Measurements from ENCODE around the gene LRRC4B.

LRRC4B gene

DNA sequence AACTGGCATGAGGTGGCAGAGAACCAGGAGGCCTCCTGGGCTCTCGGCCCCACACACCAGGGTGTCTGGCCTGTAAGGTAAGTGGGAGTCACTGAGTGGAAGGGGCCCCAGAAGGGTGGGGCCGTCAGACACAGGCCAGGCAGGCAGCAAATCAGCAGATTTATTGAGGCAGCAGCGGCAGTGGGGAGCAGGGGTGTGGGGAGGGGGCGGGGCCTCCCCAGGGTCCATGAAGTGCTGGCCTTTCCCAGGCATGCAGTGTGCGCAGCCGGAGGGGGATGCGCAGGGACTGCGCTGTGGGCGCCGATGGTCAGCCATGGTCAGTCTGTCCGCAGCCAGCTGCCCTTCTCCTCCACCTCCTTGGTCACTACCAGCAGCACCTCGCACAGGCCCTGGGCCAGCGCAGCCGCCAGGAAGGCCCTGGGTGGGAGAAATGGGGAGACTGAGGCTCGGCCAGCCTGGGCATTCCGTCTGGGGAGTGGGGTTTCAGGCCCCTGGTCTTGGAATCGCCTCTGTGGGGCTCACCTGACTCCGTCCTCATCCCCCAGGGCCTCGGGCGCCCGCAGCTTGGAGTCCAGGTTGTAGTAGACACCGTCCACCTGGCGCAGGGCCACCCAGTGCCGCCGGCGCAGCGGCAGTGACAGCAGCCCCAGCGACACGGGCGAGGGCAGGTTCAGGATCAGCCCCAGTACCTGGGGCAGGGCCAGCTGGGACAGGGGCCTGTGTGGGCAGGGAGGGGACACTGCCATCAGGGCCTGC, 62.2 kb downstream of the LRRC4B start:
- Histone ChIP-seq H3K27ac (ENCODE audit: low read depth, low read length) (no peak overlapping the region), H3K27me3 (ENCODE audit: control insufficient read depth in 1 of 2, insufficient read depth in 2 of 2, low read length in 2 of 2) (no peaks in the 10 kb centered on the region), H3K4me1 (ENCODE audit: control insufficient read depth in 1 of 2, insufficient read depth in 2 of 2, low read length in 2 of 2) (peaks cover 7 to 8% of the 10 kb centered on the region in 2 donors), H3K36me3 (ENCODE audit: control insufficient read depth in 1 of 2, insufficient read depth in 2 of 2, low read length in 2 of 2) (no peaks in the 10 kb centered on the region), H3K4me3 (ENCODE audit: low read depth in 1 of 2, low read length in 2 of 2) (no peak overlapping the region), H3K9ac (ENCODE audit: low read depth in 1 of 2, low read length in 2 of 2) (no peak overlapping the region), H3K9me3 (ENCODE audit: control insufficient read depth in 1 of 2, low read length in 2 of 2) (no peaks in the 10 kb centered on the region)

DNA sequence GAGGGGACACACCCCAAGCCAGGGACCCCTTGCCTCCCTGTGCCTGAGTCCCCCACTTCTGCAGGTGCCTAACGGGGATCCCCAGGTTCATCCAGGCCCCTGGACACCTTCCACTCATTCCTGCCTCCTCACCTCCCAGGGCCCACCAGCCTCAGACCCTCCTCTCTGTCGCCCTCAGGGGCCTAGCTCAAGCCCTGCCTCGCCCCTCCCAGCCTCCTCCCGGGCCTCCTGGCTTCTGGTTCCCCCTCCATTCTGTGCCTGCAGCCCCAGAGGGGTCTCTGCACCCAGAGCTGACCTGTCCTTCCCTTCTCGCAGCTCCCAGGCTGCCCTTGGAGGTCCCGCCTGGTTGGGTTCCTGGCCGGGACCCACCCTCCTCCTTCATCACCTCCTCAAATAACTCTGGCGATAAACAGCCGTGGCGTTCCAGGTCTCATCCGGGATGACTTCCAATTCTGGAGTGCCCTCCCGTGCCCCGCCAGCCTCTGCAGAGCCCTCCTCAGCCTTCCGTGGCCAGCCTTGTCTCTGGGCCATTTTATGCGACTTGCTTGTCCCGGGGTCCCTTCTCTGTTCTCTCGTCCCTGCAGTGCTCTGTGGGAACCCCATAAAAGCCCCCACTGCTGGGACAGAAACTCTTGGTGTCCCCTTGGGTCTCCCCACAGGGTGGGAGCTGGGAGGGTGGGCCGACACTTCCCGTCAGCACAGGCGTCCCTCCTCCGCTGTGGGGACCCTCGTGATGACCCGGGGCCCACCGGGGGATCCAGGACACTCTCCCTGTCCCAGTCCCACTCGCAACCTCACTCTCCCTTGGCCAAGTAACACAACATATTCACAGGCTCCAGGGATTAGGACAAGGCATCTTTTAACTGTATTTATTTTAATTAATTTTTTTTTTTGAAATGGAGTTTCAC, 66.4 kb downstream of the LRRC4B start:
- Histone ChIP-seq H3K9ac (ENCODE audit: low read depth in 1 of 2, low read length in 2 of 2) (no peak overlapping the region), H3K4me3 (ENCODE audit: low read depth in 1 of 2, low read length in 2 of 2) (no peak overlapping the region), H3K27ac (ENCODE audit: low read depth, low read length) (no peak overlapping the region)

DNA sequence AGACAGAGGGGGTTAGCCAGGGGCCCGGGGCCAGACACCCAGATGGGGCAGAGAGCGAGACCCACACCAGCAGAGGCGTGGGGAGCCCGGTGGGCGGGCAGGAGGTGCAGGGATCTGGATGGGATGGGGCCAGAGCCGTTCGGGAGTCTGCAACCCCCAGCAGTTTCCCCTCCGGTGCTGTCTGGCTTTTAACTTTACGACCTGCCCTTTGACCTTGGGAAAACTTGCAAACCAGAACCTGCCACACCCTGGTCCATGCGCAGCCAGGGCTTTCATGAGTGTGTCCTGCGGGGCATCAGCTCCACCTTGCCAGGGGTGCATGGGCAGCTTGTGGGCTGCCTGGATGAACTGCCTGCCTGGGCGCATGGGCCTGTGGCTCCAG, 67.1 kb downstream of the LRRC4B start:
- no peak overlapping the region for H3K27ac ChIP-seq (ENCODE audit: low read depth, low read length)
- H3K4me1 ChIP-seq (ENCODE audit: control insufficient read depth in 1 of 2, insufficient read depth in 2 of 2, low read length in 2 of 2) = no peaks in the 10 kb centered on the region
- no peaks in the 10 kb centered on the region for H3K36me3 ChIP-seq (ENCODE audit: control insufficient read depth in 1 of 2, insufficient read depth in 2 of 2, low read length in 2 of 2)
- no peak overlapping the region for H3K4me3 ChIP-seq (ENCODE audit: low read depth in 1 of 2, low read length in 2 of 2)
- H3K9ac ChIP-seq (ENCODE audit: low read depth in 1 of 2, low read length in 2 of 2) = no peak overlapping the region
- no peaks in the 10 kb centered on the region for H3K27me3 ChIP-seq (ENCODE audit: control insufficient read depth in 1 of 2, insufficient read depth in 2 of 2, low read length in 2 of 2)
- no peaks in the 10 kb centered on the region for H3K9me3 ChIP-seq (ENCODE audit: control insufficient read depth in 1 of 2, low read length in 2 of 2)

More for the DNA sequence above, 66.4 kb downstream of the LRRC4B start:
- H3K9me3 ChIP-seq (ENCODE audit: control insufficient read depth in 1 of 2, low read length in 2 of 2) = no peaks in the 10 kb centered on the region
- H3K36me3 ChIP-seq (ENCODE audit: control insufficient read depth in 1 of 2, insufficient read depth in 2 of 2, low read length in 2 of 2) = no peaks in the 10 kb centered on the region
- no peaks in the 10 kb centered on the region for H3K27me3 ChIP-seq (ENCODE audit: control insufficient read depth in 1 of 2, insufficient read depth in 2 of 2, low read length in 2 of 2)
- no peaks in the 10 kb centered on the region for H3K4me1 ChIP-seq (ENCODE audit: control insufficient read depth in 1 of 2, insufficient read depth in 2 of 2, low read length in 2 of 2)

DNA sequence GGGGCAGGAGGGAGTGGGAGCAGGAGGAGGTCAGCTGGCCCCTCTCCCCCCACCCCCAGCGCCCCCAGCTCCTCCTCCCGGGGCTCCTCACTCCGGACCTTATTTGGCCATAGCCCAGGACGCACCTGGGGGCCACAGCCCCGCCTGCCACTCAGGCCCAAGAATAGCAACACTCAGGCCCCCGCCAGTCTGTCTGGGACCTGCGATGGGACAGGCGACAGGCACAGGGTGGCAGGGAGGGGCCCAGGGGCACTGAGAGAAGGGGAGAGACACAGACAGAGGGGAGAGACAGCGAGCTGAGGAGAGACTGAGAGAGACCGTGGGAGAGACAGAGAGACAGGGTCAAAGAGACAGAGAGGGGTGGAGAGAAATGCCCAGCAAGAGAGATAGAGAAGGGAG, 67.5 kb downstream of the LRRC4B start:
- Histone ChIP-seq H3K4me1 (ENCODE audit: control insufficient read depth in 1 of 2, insufficient read depth in 2 of 2, low read length in 2 of 2) (no peaks in the 10 kb centered on the region), H3K9ac (ENCODE audit: low read depth in 1 of 2, low read length in 2 of 2) (no peak overlapping the region), H3K27ac (ENCODE audit: low read depth, low read length) (no peak overlapping the region), H3K27me3 (ENCODE audit: control insufficient read depth in 1 of 2, insufficient read depth in 2 of 2, low read length in 2 of 2) (no peaks in the 10 kb centered on the region), H3K4me3 (ENCODE audit: low read depth in 1 of 2, low read length in 2 of 2) (no peak overlapping the region), H3K9me3 (ENCODE audit: control insufficient read depth in 1 of 2, low read length in 2 of 2) (no peaks in the 10 kb centered on the region), H3K36me3 (ENCODE audit: control insufficient read depth in 1 of 2, insufficient read depth in 2 of 2, low read length in 2 of 2) (no peaks in the 10 kb centered on the region)

DNA sequence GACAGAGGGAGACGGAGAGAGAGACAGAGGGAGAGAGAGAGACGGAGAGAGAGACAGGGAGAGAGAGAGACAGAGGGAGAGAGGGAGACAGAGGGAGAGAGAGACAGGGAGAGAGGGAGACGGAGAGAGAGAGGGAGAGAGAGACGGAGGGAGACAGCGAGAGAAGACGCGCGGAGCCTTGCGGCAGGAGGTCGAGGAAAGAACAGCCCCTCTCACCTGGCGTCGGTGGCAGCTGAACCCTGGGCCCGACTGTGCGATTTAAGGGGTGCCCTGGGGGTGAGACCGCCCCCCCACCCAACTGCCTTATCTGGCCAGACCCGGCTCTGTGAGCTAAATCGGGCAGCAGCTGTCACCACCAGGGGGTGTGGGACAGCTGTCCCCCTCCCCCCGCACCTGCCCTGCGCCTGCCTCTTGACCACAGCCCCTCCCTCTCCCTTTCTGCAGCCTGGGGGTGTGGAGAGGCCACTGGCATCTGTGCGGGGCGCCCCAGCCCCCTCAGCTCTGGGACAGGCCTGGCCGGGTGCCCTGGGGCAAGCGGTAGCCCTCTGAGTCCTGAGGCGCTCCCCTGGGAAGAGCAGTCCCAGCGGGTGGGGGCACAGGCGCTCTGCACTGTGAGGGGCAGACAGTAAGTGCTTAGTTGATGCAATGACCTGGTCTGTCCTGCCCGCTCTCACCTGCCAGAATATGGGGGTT, 68.0 kb downstream of the LRRC4B start:
- Histone ChIP-seq H3K4me1 (ENCODE audit: control insufficient read depth in 1 of 2, insufficient read depth in 2 of 2, low read length in 2 of 2) (no peaks in the 10 kb centered on the region), H3K27ac (ENCODE audit: low read depth, low read length) (no peak overlapping the region), H3K27me3 (ENCODE audit: control insufficient read depth in 1 of 2, insufficient read depth in 2 of 2, low read length in 2 of 2) (no peaks in the 10 kb centered on the region), H3K9ac (ENCODE audit: low read depth in 1 of 2, low read length in 2 of 2) (no peak overlapping the region), H3K9me3 (ENCODE audit: control insufficient read depth in 1 of 2, low read length in 2 of 2) (no peaks in the 10 kb centered on the region), H3K36me3 (ENCODE audit: control insufficient read depth in 1 of 2, insufficient read depth in 2 of 2, low read length in 2 of 2) (no peaks in the 10 kb centered on the region), H3K4me3 (ENCODE audit: low read depth in 1 of 2, low read length in 2 of 2) (no peak overlapping the region)

DNA sequence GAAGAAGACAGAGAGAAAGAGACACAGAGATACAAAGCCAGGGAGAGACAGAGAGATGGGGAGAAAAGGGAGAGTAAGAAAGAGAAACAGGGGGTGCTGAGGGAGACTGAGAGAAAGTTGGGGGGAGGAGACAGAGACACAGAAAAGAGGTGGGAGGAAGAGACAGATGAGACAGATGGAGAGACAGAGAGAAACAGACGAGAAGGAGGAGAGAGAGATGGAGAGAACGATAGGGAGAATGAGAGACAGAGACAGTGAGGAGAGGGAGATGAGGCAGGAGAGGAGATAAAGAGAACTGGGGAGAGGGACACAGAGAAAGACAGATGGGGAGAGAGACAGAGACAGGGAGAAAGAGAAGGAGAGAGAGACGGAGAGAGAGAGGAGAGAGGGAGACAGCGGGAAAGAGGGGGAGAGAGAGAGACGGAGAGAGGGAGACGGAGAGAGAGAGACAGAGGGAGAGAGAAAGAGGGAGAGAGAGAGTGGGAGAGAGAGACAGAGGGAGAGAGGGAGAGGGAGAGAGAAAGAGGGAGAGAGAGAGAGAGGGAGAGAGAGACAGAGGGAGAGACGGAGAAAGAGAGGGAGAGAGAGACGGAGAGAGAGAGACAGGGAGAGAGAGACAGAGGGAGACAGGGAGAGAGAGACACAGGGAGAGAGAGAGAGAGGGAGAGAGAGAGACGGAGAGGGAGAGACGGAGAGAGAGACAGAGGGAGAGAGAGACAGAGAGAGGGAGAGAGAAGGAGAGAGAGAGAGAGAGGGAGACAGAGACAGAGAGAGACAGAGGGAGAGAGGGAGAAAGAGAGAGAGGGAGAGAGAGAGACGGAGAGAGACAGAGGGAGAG, 69.8 kb downstream of the LRRC4B start:
- H3K4me3 ChIP-seq (ENCODE audit: low read depth in 1 of 2, low read length in 2 of 2) = no peak overlapping the region
- no peak overlapping the region for H3K27ac ChIP-seq (ENCODE audit: low read depth, low read length)
- H3K4me1 ChIP-seq (ENCODE audit: control insufficient read depth in 1 of 2, insufficient read depth in 2 of 2, low read length in 2 of 2) = no peaks in the 10 kb centered on the region
- no peaks in the 10 kb centered on the region for H3K27me3 ChIP-seq (ENCODE audit: control insufficient read depth in 1 of 2, insufficient read depth in 2 of 2, low read length in 2 of 2)
- no peaks in the 10 kb centered on the region for H3K36me3 ChIP-seq (ENCODE audit: control insufficient read depth in 1 of 2, insufficient read depth in 2 of 2, low read length in 2 of 2)
- H3K9me3 ChIP-seq (ENCODE audit: control insufficient read depth in 1 of 2, low read length in 2 of 2) = no peaks in the 10 kb centered on the region
- H3K9ac ChIP-seq (ENCODE audit: low read depth in 1 of 2, low read length in 2 of 2) = no peak overlapping the region

DNA sequence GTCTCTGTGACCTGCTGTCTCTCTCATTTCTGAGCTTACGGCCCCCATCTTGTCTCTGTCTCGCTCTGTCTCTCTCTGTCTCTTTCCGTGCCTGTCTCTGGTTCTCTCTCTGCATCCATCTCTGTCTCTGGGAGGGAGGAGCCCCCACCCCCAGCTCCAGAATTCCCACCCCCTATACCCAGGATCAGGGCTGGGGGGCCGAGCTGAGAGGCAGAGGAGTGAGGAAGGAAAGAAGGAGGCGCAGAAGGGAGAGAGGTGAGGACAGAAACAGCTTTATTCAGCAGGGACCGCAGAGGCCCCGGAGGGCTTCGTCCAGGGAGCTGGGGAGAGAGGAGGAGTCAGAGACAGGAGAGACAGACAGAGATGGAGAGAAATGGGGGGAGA, 71.2 kb downstream of the LRRC4B start:
- Histone ChIP-seq H3K4me3 (ENCODE audit: low read depth in 1 of 2, low read length in 2 of 2) (no peak overlapping the region), H3K9ac (ENCODE audit: low read depth in 1 of 2, low read length in 2 of 2) (no peak overlapping the region), H3K27ac (ENCODE audit: low read depth, low read length) (no peak overlapping the region)

DNA sequence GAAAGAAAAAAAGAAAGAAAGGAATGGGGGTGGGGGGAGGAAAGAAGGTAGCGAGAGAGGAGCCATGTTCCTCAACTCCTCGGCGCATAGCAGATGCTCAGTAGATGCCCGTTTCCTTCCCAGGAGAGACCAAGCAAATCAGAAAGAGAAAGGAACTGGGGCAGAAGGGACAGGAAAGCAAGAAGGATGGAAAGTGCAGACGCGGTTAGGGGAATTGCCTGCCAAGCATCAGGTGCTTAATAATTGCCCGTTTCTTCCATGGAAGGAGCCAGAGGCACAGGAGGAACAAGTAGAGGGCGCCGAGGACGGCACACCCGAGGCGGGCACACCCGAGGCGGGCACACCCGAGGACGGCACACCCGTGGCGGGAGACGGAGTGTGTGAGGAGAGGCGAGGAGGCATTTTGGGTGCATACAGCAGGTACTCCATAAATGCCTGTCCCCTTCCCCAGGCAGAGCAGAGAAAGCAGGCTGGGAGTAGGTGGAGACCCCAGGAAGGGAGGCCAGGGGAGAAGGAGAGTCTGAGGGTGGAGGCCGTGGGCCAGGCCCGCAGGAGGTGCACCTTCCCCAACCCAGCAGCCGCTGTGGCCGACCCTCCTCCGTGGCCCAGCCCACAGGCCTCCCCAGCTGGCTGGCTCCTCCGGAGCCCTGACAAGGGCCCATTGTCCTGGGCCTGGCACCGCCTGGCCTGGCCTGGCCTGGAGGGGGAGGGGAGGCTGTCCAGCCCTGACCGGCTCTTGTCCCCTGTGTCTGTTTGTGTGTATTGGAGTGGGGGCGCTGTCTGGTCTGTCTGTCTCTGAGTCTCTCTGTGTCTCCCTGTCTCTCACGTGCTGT, 71.8 kb downstream of the LRRC4B start:
- no peak overlapping the region for H3K4me3 ChIP-seq (ENCODE audit: low read depth in 1 of 2, low read length in 2 of 2)
- H3K4me1 ChIP-seq (ENCODE audit: control insufficient read depth in 1 of 2, insufficient read depth in 2 of 2, low read length in 2 of 2) = peaks cover 0 to 3% of the 10 kb centered on the region in 2 donors

More for the DNA sequence above, 71.2 kb downstream of the LRRC4B start:
- Histone ChIP-seq H3K36me3 (ENCODE audit: control insufficient read depth in 1 of 2, insufficient read depth in 2 of 2, low read length in 2 of 2) (no peaks in the 10 kb centered on the region), H3K4me1 (ENCODE audit: control insufficient read depth in 1 of 2, insufficient read depth in 2 of 2, low read length in 2 of 2) (peaks cover 0 to 2% of the 10 kb centered on the region in 2 donors), H3K27me3 (ENCODE audit: control insufficient read depth in 1 of 2, insufficient read depth in 2 of 2, low read length in 2 of 2) (no peaks in the 10 kb centered on the region), H3K9me3 (ENCODE audit: control insufficient read depth in 1 of 2, low read length in 2 of 2) (no peaks in the 10 kb centered on the region)

DNA sequence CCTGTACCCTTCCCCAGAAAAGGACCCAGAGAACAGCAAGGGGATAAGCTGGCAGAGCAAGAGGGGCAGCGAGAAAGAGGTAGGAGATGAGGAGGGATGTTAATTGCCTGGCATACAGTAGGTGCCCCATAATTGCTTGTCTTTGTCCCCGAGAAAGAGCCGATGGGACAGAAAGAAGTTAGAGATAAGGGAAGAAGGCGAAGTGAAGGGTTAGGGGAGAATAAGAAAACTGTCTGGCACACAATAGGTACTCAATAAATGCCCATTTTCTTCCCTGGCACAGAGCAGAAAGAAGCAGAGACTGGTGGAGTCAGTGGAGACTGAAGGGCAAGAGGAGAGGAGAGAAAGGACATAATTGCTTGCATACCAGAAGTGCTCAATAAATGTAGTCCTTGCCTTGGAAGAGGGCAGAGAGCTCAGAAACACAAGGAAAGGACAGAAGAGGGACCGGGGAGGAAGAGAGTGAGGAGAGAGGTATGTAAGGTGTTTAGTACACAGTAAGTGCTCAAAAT, 73.2 kb downstream of the LRRC4B start:
- no peak overlapping the region for H3K4me3 ChIP-seq (ENCODE audit: low read depth in 1 of 2, low read length in 2 of 2)
- no peak overlapping the region for H3K27ac ChIP-seq (ENCODE audit: low read depth, low read length)
- no peak overlapping the region for H3K9ac ChIP-seq (ENCODE audit: low read depth in 1 of 2, low read length in 2 of 2)
- peaks cover 0 to 3% of the 10 kb centered on the region in 2 donors for H3K27me3 ChIP-seq (ENCODE audit: control insufficient read depth in 1 of 2, insufficient read depth in 2 of 2, low read length in 2 of 2)
- peaks cover 0 to 3% of the 10 kb centered on the region in 2 donors for H3K4me1 ChIP-seq (ENCODE audit: control insufficient read depth in 1 of 2, insufficient read depth in 2 of 2, low read length in 2 of 2)
- no peaks in the 10 kb centered on the region for H3K36me3 ChIP-seq (ENCODE audit: control insufficient read depth in 1 of 2, insufficient read depth in 2 of 2, low read length in 2 of 2)
- H3K9me3 ChIP-seq (ENCODE audit: control insufficient read depth in 1 of 2, low read length in 2 of 2) = no peaks in the 10 kb centered on the region

More for the DNA sequence above, 71.8 kb downstream of the LRRC4B start:
- Histone ChIP-seq H3K9me3 (ENCODE audit: control insufficient read depth in 1 of 2, low read length in 2 of 2) (no peaks in the 10 kb centered on the region), H3K27ac (ENCODE audit: low read depth, low read length) (no peak overlapping the region), H3K9ac (ENCODE audit: low read depth in 1 of 2, low read length in 2 of 2) (no peak overlapping the region), H3K27me3 (ENCODE audit: control insufficient read depth in 1 of 2, insufficient read depth in 2 of 2, low read length in 2 of 2) (peaks cover 0 to 3% of the 10 kb centered on the region in 2 donors), H3K36me3 (ENCODE audit: control insufficient read depth in 1 of 2, insufficient read depth in 2 of 2, low read length in 2 of 2) (no peaks in the 10 kb centered on the region)
